Neuronal stem cell (in vitro differentiated cells): Measurements from ENCODE around the gene TNFRSF4. TPM values are rescaled to one million over a fixed set of nuclear protein-coding genes. Genes with fewer than 3 reads are reported as not detected.

Experiments
- DNase-seq: peaks from one replicate; pipeline ENCODE4 v3.0.0-alpha.2; 2013; ENCODE audit warnings: low spot score
- H2AFZ ChIP-seq: one replicate; pipeline ENCODE4 v1.6.1; 2013; ENCODE audit warnings: mild to moderate bottlenecking, low read length, inconsistent platforms
- H2AK5ac ChIP-seq: 2 replicates; pipeline ENCODE4 v1.6.1; 2013; ENCODE audit warnings: low read depth, mild to moderate bottlenecking, inconsistent platforms, low read length, moderate library complexity, mixed read lengths
- H2BK120ac ChIP-seq: 2 replicates; pipeline ENCODE4 v1.6.1; 2013; ENCODE audit warnings: low read depth, mild to moderate bottlenecking, inconsistent platforms, low read length, moderate library complexity, mixed read lengths
- H2BK12ac ChIP-seq: one replicate; pipeline ENCODE4 v1.6.1; 2013; ENCODE audit warnings: low read length, inconsistent platforms
- H2BK15ac ChIP-seq: 2 replicates; pipeline ENCODE4 v1.6.1; 2013; ENCODE audit warnings: mild to moderate bottlenecking, low read length, inconsistent platforms, mixed read lengths
- H2BK5ac ChIP-seq: one replicate; pipeline ENCODE4 v1.6.1; 2013; ENCODE audit warnings: inconsistent platforms, mild to moderate bottlenecking, low read length, moderate library complexity
- H3K14ac ChIP-seq: one replicate; pipeline ENCODE4 v1.6.1; 2013; ENCODE audit warnings: low read length, inconsistent platforms
- H3K18ac ChIP-seq: 2 replicates; pipeline ENCODE4 v1.6.1; 2013; ENCODE audit warnings: low read length, inconsistent platforms
- H3K23ac ChIP-seq: 2 replicates; pipeline ENCODE4 v1.6.1; 2013; ENCODE audit warnings: low read depth, mild to moderate bottlenecking, mixed read lengths, low read length, inconsistent platforms; ENCODE audit not compliant: poor library complexity
- H3K27ac ChIP-seq: replicated peaks from 3 replicates; pipeline ENCODE4 v1.5.1; 2013; ENCODE audit warnings: low read length, inconsistent platforms
- H3K27me3 ChIP-seq, 3 experiments: 2 replicates each; pipeline ENCODE4 v1.6.1; 2013; ENCODE audit warnings: low read length in 3 of 3, mild to moderate bottlenecking in 2 of 3, inconsistent platforms in 1 of 3, low read depth in 1 of 3, mixed read lengths in 1 of 3, moderate library complexity in 1 of 3; ENCODE audit not compliant: control insufficient read depth in 3 of 3, insufficient read depth in 3 of 3
- H3K36me3 ChIP-seq, 2 donors: replicated peaks in 1 of 2; 2 replicates each; pipeline ENCODE4 v1.6.1; 2013; ENCODE audit warnings: low read length in 2 of 2; ENCODE audit not compliant: control insufficient read depth in 2 of 2, insufficient read depth in 2 of 2
- H3K4ac ChIP-seq: 2 replicates; pipeline ENCODE4 v1.6.1; 2013; ENCODE audit warnings: inconsistent platforms, mild to moderate bottlenecking, low read length, moderate library complexity
- H3K4me1 ChIP-seq, 2 donors: 1 replicate in 1 of 2; 2 replicates in 1 of 2; pipeline ENCODE4 v1.6.1; 2013; ENCODE audit warnings: low read length in 2 of 2, low read depth in 1 of 2; ENCODE audit not compliant: control insufficient read depth in 2 of 2, insufficient read depth in 1 of 2
- H3K4me2 ChIP-seq: one replicate; pipeline ENCODE4 v1.6.1; 2013; ENCODE audit warnings: mild to moderate bottlenecking, low read length, inconsistent platforms; ENCODE audit not compliant: insufficient read depth, poor library complexity, severe bottlenecking
- H3K4me3 ChIP-seq, 2 donors: 2 replicates each; pipeline ENCODE4 v1.5.1; 2013; ENCODE audit warnings: low read length in 2 of 2, mild to moderate bottlenecking in 2 of 2, inconsistent platforms in 1 of 2, moderate library complexity in 1 of 2
- H3K79me1 ChIP-seq: one replicate; pipeline ENCODE4 v1.6.1; 2013; ENCODE audit warnings: low read depth, mild to moderate bottlenecking, inconsistent platforms, low read length, moderate library complexity
- H3K9ac ChIP-seq: one replicate; pipeline ENCODE4 v1.6.1; 2013; ENCODE audit warnings: mild to moderate bottlenecking, low read depth, low read length, inconsistent platforms; ENCODE audit not compliant: poor library complexity
- H3K9me3 ChIP-seq, 2 donors: replicated peaks in 1 of 2; 2 replicates each; pipeline versions ENCODE3 to v1.6.1; 2013; ENCODE audit warnings: low read length in 2 of 2, mild to moderate bottlenecking in 2 of 2, inconsistent platforms in 1 of 2, low read depth in 1 of 2, mixed read lengths in 1 of 2, moderate library complexity in 1 of 2; ENCODE audit not compliant: control insufficient read depth in 2 of 2, insufficient read depth in 1 of 2
- H4K8ac ChIP-seq: one replicate; pipeline ENCODE4 v1.6.1; 2013; ENCODE audit warnings: low read depth, mild to moderate bottlenecking, inconsistent platforms, low read length, moderate library complexity
- H4K91ac ChIP-seq: one replicate; pipeline ENCODE4 v1.6.1; 2013; ENCODE audit warnings: low read length, low read depth, mild to moderate bottlenecking, inconsistent platforms; ENCODE audit not compliant: poor library complexity
- WGBS, 2 donors: extraction: QIAGEN DNeasy Blood & Tissue Kit; methylation state at CpG; one replicate each; pipeline ENCODE4 v1.1.7; 2013; ENCODE audit warnings: missing lambda C conversion rate in 2 of 2, mixed read lengths in 1 of 2; ENCODE audit not compliant: insufficient read length in 2 of 2, insufficient replicate concordance in 1 of 2; ENCODE audit errors: extremely low coverage in 2 of 2; 5-methylcytosine and 5-hydroxymethylcytosine counted together
- polyA plus RNA-seq, 2 experiments: library from polyadenylated mRNA; stranded (reverse); fragments of 200-250 nt; gene quantifications; one replicate each; pipeline ENCODE4 v1.2.3, GENCODE V29; 2013

The TNFRSF4 gene
- 0.06 TPM for polyA plus RNA-seq (2013, experiment 1 of 2)
- polyA plus RNA-seq (2013, experiment 2 of 2): 0.08 TPM

GRCh38 chr1:1213345-1214265, at the start of gene TNFRSF4:
Gene TNFRSF4 (minus strand): TSS chr1:1214153. CDS start chr1:1214127, 26 bp downstream.
- WGBS, 2 donors: no CpG with 5 or more reads among the region's 56 CpGs
- H3K79me1 ChIP-seq: peaks cover 1% of the 10 kb centered on the region
- no peak within 1 kb of the TSS for H4K91ac ChIP-seq
- peak within 1 kb of the TSS; percentile 31 for H3K14ac ChIP-seq
- H3K36me3 ChIP-seq: peaks cover 7 to 28% of the 10 kb centered on the region in 2 donors
- H3K27me3 ChIP-seq: peaks cover 0 to 3% (median 0%) of the 10 kb centered on the region in 3 experiments
- H4K8ac ChIP-seq: no peak within 1 kb of the TSS
- H3K27ac ChIP-seq: no peak within 1 kb of the TSS
- DNase-seq: no peak
- H3K9me3 ChIP-seq: no peaks in the 10 kb centered on the region
- H3K4me1 ChIP-seq: no peaks in the 10 kb centered on the region
- no peak within 1 kb of the TSS for H3K4me3 ChIP-seq
- no peak within 1 kb of the TSS for H3K4me2 ChIP-seq
- H2BK12ac ChIP-seq: peak within 1 kb of the TSS; percentile 41
- H3K23ac ChIP-seq: peak within 1 kb of the TSS; percentile 73
- peak within 1 kb of the TSS; percentile 71 for H3K18ac ChIP-seq
- H2BK5ac ChIP-seq: peak within 1 kb of the TSS; percentile 75
- H2BK15ac ChIP-seq: peak within 1 kb of the TSS; percentile 49
- no peak within 1 kb of the TSS for H3K4ac ChIP-seq
- H2AK5ac ChIP-seq: peak within 1 kb of the TSS; percentile 94
- H3K9ac ChIP-seq: no peak within 1 kb of the TSS
- H2BK120ac ChIP-seq: no peak within 1 kb of the TSS
- H2AFZ ChIP-seq: no peak within 1 kb of the TSS

GRCh38 chr1:1262758-1263157, 48.8 kb upstream of the TNFRSF4 start:
- WGBS, 2 donors: no CpG with 5 or more reads among the region's 8 CpGs
- Histone ChIP-seq H3K27ac (no peak overlapping the region), H3K14ac (no peak overlapping the region), H4K8ac (no peak overlapping the region), H2BK120ac (no peak overlapping the region), H3K79me1 (peaks cover 20% of the 10 kb centered on the region), H3K4me1 (peaks cover 0 to 3% of the 10 kb centered on the region in 2 donors), H2BK5ac (no peak overlapping the region), H3K23ac (no peak overlapping the region), H3K4ac (no peak overlapping the region), H3K9me3 (peaks cover 0 to 3% of the 10 kb centered on the region in 2 donors), H3K18ac (no peak overlapping the region), H3K36me3 (peaks cover 52 to 87% of the 10 kb centered on the region in 2 donors), H2AK5ac (no peak overlapping the region), H2AFZ (no peak overlapping the region), H2BK15ac (no peak overlapping the region), H3K27me3 (no peaks in the 10 kb centered on the region), H3K9ac (no peak overlapping the region), H4K91ac (no peak overlapping the region), H3K4me2 (no peak overlapping the region), H3K4me3 (no peak overlapping the region), H2BK12ac (no peak overlapping the region)
- DNase-seq: no peak

- H3K14ac ChIP-seq: no peak overlapping the region
- peaks cover 14% of the 10 kb centered on the region for H3K79me1 ChIP-seq
- no peak for DNase-seq
- H2BK5ac ChIP-seq: no peak overlapping the region
- H3K9me3 ChIP-seq: peaks cover 0 to 3% of the 10 kb centered on the region in 2 donors
- H4K91ac ChIP-seq: no peak overlapping the region
- no peak overlapping the region for H3K4me3 ChIP-seq
- no peak overlapping the region for H3K23ac ChIP-seq
- H2BK15ac ChIP-seq: no peak overlapping the region
- H2AK5ac ChIP-seq: no peak overlapping the region
- no peak overlapping the region for H3K18ac ChIP-seq
- peaks cover 46 to 86% of the 10 kb centered on the region in 2 donors for H3K36me3 ChIP-seq
- no peak overlapping the region for H2BK120ac ChIP-seq
- no peaks in the 10 kb centered on the region for H3K27me3 ChIP-seq
- H3K4me1 ChIP-seq: peaks cover 0 to 3% of the 10 kb centered on the region in 2 donors
- H4K8ac ChIP-seq: no peak overlapping the region
- no peak overlapping the region for H3K9ac ChIP-seq
- no peak overlapping the region for H3K27ac ChIP-seq
- no peak overlapping the region for H2BK12ac ChIP-seq
- WGBS, 2 donors: no CpG with 5 or more reads among the region's 17 CpGs
- H3K4ac ChIP-seq: no peak overlapping the region
- H2AFZ ChIP-seq: no peak overlapping the region
- no peak overlapping the region for H3K4me2 ChIP-seq
Observed at GRCh38 chr1:1262071-1262470, 48.1 kb upstream of the TNFRSF4 start.

GRCh38 chr1:1260843-1261560, 47.0 kb upstream of the TNFRSF4 start:
- peaks cover 17% of the 10 kb centered on the region for H3K79me1 ChIP-seq
- no peak overlapping the region for H3K4ac ChIP-seq
- H2BK120ac ChIP-seq: no peak overlapping the region
- no peak overlapping the region for H2AK5ac ChIP-seq
- H4K91ac ChIP-seq: no peak overlapping the region
- H3K14ac ChIP-seq: no peak overlapping the region
- peaks cover 0 to 3% of the 10 kb centered on the region in 2 donors for H3K4me1 ChIP-seq
- H3K4me3 ChIP-seq: peak overlapping the region in 1 of 2 donors; percentile 40
- WGBS, 2 donors: no CpG with 5 or more reads among the region's 16 CpGs
- no peak for DNase-seq
- peaks cover 48 to 90% of the 10 kb centered on the region in 2 donors for H3K36me3 ChIP-seq
- H3K4me2 ChIP-seq: no peak overlapping the region
- no peak overlapping the region for H2AFZ ChIP-seq
- H2BK12ac ChIP-seq: no peak overlapping the region
- H3K27me3 ChIP-seq: no peaks in the 10 kb centered on the region
- H4K8ac ChIP-seq: no peak overlapping the region
- H3K27ac ChIP-seq: no peak overlapping the region
- H3K23ac ChIP-seq: no peak overlapping the region
- peaks cover 0 to 3% of the 10 kb centered on the region in 2 donors for H3K9me3 ChIP-seq
- no peak overlapping the region for H3K18ac ChIP-seq
- no peak overlapping the region for H3K9ac ChIP-seq
- H2BK15ac ChIP-seq: no peak overlapping the region
- H2BK5ac ChIP-seq: peak overlapping the region; percentile 82
